Upper lobe of left lung (tissue), 4 donors: ENCODE data around the gene DENND4B.

Source experiments
- CTCF ChIP-seq, 6 experiments: fragments of 450-650 bp in 4 of 6; fragments of 200-600 bp in 2 of 6; sonication (generic) in 2 of 6; IDR thresholded peaks; one replicate each; pipeline ENCODE4 v1.5.1; 2016 to 2019; ENCODE audit warnings: antibody characterized with exemption in 6 of 6
- EP300 ChIP-seq, 4 donors: sonication (generic); formaldehyde crosslinking; IDR thresholded peaks; one replicate each; pipeline ENCODE4 v1.5.1; 2017; ENCODE audit warnings: antibody characterized with exemption in 4 of 4, control low read depth in 2 of 4
- POLR2A ChIP-seq, 4 donors: fragments of 450-650 bp; IDR thresholded peaks; one replicate each; pipeline ENCODE4 v1.5.1; 2016 to 2017; ENCODE audit warnings: antibody characterized with exemption in 4 of 4, mild to moderate bottlenecking in 2 of 4
- POLR2AphosphoS5 ChIP-seq, 2 donors: sonication (generic); formaldehyde crosslinking; IDR thresholded peaks; one replicate each; pipeline ENCODE4 v1.5.1; 2017; ENCODE audit warnings: antibody characterized with exemption in 2 of 2

DNA sequence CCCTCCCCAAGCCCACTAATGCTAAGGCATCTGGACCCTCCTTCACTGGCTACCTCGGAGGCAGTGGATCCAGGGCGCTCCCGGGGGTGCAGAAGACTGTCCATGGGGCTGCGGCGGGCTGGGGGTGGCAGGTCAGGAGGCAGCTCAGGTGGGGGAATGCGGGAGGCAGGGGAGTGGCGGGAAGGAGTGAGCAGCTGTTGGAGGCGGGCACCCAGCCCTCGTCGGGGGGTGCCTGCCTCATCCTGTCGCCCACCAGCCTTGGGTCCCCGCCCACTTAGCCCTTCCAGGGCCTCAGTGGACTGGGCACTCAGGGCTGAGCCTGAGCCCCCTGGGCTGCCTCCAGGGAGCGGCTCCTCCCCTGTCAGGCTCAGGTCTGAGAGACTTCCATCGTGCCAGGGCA lies 13.1 kb downstream of the DENND4B start:
- TF ChIP-seq CTCF (IDR thresholded peaks at IDR 0.05) = no peak
- no peak for TF ChIP-seq POLR2AphosphoS5 (IDR thresholded peaks at IDR 0.05)
- no peak for TF ChIP-seq EP300 (IDR thresholded peaks at IDR 0.05)
- TF ChIP-seq POLR2A (IDR thresholded peaks at IDR 0.05) = no peak
